Right lung (tissue), 5 donors: ENCODE results near the gene FAM209B. TPM values are rescaled to one million over a fixed set of nuclear protein-coding genes. Genes with fewer than 3 reads are reported as not detected.

ENCODE experiments used
- polyA plus RNA-seq, 5 donors: library from polyadenylated mRNA; unstranded; fragments of 120-200 nt; gene quantifications; one replicate each; pipeline versions ENCODE4 v1.2.1 to v1.2.3, GENCODE V29; 2013; ENCODE audit warnings: inconsistent platforms in 1 of 5, low replicate concordance in 1 of 5; ENCODE audit not compliant: insufficient read length in 5 of 5, insufficient read depth in 1 of 5

Gene FAM209B
- polyA plus RNA-seq, 5 donors = 0.32 to 0.44 (median 0.39) TPM; not detected in 1

Other genes with a start within 250 kb of the FAM209B start
- 10 to 100 TPM; 55.9 to 76.5 (median 64.7) TPM for gene FAM210B, start 174.3 kb upstream of the FAM209B start, polyA plus RNA-seq
- 10 to 100 TPM; 12.0 to 32.5 (median 18.7) TPM for gene AURKA, start 141.0 kb upstream of the FAM209B start, polyA plus RNA-seq
- gene CSTF1, start 140.6 kb upstream of the FAM209B start, polyA plus RNA-seq = 10 to 100 TPM; 40.0 to 51.8 (median 41.3) TPM
- 10 to 100 TPM; 20.4 to 25.3 (median 23.9) TPM for gene CASS4, start 121.0 kb upstream of the FAM209B start, polyA plus RNA-seq
- 100 to 1,000 TPM; 119 to 140 (median 131) TPM for gene RTF2, start 64.6 kb upstream of the FAM209B start, polyA plus RNA-seq
- gene FAM209A, start 8.5 kb upstream of the FAM209B start, polyA plus RNA-seq = under 1 TPM in 4 of 5 donors, not detected in 1; 0.48 to 0.67 (median 0.55) TPM
- gene TFAP2C, start 96.1 kb downstream of the FAM209B start, polyA plus RNA-seq = 1 to 10 TPM; 2.4 to 3.6 (median 3.2) TPM